HTERT RPE-1 (cell line): ENCODE data around the gene FGF22.
"Not testable (repeated sequence)": the region's sequence is repeated elsewhere in the genome, so short reads cannot be mapped to it uniquely, and the experiment has no call there.

ENCODE experiments used
- in situ Hi-C: fragments of 300-500 bp; cut with MboI; formaldehyde crosslinking; loops from 4 replicates; pipeline ENCODE4 v1.14.3; 2020; ENCODE audit warnings: low sequenced_read_pairs

Gene FGF22

DNA sequence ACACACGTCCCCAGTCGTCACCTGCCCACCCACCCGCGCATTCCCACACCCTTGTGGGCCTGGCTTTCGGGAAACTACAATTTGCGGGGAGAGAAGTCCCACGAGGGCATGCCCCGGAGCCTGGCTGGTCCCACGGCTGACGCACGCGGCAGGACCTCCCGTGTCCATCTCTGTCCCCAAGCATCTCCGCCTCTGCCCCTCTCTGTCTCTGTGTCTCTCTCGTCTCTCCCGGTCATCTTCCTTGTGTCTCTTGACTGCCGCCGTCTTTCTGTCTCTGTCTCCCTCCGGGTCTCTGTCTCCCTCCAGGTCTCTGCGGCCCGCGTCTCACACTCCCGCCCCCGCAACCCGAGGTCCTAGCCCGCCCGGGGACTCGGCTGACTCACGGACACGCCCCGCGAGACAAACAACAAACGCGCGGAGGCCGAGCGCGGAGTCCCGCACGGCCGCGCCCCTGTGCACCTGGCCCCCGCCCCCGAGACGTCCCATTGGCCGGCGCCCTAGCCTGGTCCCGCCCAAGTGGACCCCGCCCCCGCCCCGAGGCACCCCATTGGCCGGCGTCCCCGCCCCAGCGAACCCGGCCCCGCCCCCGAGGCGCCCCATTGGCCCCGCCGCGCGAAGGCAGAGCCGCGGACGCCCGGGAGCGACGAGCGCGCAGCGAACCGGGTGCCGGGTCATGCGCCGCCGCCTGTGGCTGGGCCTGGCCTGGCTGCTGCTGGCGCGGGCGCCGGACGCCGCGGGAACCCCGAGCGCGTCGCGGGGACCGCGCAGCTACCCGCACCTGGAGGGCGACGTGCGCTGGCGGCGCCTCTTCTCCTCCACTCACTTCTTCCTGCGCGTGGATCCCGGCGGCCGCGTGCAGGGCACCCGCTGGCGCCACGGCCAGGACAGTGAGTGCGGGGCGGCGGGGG lies at the start of gene FGF22:
TSS of gene FGF22 (plus strand) at position 627 of the 908 bp plus-strand sequence. CDS start at position 674, 47 bp downstream.
- in situ Hi-C loops, result no loop called here

DNA sequence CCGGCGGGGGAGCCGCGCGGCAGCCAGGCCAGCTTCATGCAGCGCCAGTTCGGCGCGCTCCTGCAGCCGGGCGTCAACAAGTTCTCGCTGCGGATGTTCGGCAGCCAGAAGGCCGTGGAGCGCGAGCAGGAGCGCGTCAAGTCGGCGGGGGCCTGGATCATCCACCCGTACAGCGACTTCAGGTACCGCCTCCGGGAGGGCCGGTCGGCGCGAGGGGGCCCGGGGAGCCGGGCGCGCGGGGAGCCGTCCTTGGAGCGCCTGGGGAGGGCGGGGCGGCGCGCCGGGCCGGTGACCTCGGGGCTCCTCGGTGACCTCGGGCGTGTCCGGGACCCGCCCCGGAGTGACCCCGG lies 49.3 kb upstream of the FGF22 start:
- in situ Hi-C loops, result no loop called here

DNA sequence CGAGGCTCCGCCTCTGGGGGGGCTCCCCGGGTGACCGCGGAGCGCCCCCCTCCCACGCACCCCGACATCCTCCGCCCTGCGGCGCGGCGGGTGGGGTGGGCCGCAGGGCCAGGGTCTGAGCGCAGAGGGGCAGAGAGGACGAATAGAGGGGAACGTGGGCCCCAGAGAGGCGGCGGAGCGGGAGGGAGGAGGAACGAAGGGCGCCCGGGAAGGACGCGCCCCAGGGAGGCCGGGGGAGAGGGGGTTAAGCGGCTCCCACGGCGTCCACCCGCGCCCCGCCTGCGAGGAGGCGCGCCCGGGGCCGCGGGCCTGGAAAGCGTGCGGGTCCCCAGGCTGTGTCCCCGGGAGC lies 49.0 kb upstream of the FGF22 start:
- in situ Hi-C loops, result no loop called here

DNA sequence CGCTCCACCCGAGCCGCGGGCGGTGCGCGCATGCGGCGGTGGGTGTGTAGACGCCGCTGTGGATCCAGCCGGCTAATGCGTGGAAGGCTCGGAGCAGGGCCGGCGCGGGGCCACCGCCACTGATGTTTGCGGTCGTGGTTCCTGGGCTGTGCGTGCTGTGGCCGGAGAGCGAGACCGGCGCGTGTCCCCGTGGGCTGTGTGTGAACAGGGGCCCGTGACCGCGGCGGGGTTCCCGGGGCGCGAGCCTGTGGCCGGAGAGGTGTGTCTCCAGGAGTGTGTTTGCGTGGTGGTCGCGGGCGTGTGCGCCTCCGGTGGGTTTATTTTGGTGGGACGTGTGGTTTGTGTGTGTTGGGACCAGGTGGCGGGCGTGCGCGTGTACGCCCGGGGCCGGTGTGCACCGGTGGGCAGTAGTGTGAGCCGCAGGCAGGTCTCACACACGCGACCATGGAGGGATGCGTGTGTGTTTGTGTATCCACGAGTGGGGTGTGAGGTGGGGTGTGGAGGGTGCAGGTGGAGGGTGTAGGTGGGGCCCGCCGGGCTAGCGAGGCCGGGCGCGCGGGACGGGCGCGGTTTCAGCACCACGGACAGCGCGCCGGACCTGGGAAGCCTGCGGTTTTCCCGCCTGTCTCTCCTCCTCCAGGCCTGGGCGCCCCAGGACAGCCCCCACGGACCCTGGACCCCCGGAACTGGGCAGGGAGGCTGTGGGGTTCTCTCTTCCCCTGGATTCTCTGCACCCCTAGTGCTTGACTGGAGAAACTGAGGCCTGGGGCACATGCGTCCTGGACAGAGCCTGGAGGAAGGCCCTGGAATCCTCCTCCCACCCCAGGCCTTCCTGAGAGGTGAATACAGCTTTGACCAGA lies 48.4 kb upstream of the FGF22 start:
- in situ Hi-C loops, result no loop called here

DNA sequence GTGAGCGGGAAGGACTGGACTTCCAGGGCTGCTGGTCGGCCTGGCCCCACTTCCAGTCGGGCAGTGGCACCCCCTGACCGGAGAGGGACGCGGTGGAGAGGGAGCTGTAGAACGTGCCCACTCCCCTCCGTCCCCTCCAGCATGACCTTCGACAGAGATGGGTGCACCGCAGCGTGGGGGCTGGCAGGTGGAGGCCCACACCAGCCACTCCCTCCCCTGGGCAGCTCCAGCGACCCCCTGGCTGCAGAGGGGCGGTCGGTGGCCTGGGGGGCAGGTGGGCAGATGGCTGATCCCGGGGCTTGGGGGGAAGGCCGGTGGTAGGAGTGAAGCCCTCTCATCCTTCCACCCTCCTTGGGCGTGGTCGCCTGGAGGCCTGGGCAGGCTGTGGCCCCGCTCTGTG lies 47.6 kb upstream of the FGF22 start:
- in situ Hi-C loops, result no loop called here

DNA sequence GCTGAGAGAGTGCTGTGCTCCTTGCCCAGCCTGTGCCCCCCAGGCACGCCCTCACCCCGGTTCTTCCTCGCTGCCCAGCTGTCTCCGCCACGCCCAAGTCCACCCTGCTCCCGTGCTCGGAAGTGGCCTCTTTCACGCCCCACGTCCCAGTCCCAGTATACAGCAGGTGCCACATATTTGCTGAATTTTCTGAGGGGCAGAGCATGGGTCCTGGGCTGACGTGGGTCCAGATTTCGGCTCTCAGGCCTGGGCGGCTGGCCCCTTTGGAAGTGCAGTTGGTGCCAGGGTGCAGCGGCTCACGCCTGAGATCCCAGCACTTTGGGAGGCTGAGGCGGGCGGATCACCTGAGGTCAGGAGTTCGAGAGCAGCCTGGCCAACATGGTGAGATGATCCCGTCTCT lies 46.6 kb upstream of the FGF22 start:
- in situ Hi-C loops, result no loop called here

DNA sequence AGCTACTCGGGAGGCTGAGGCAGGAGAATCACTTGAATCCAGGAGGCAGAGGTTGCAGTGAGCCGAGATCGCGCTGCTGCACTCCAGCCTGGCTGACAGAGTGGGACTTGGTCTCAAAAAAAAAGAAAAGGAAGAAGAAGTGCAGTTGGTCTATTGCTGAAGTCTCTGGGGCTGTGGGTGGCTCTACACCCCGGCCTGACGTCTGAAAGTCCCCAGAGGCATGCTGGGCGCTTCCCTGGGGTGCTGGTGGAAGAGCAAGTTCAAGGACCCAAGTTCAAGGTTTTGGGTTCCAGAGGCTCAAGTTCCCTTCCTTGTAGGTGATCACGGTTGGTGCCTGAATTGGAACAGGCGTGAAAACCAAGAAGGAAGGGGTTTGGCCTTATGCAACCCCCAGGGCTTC lies 46.2 kb upstream of the FGF22 start:
- in situ Hi-C loops, result no loop called here

DNA sequence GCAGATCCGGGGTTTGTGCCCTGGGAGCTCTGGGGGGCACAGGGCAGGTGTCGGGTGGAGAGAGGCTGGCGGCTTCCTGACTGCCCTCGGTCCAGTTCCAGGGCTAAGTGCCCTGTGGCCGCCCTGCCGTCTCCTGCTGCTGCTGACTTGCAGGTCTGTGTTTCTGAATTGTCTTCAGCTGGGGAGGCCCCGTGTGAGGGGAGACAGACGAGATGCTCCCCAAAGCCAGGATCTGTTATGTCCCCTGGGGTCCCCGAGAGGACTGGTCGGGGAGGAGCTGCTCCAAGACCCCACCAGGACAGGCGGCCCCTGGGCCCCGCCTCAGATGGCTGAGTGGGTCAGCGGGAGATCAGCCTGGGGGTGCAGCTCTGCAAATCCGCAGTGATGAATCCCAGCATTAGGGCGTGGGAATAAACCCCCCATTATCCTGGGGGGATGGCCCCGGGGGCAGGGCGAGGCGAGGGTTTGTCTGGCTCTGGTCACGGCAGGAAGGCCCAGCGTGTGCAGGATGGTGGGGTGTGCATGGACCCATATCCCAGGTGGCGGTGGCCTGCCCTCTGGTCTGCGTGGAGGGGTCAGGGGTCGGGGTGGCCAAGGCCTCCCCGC lies 45.3 kb upstream of the FGF22 start:
- in situ Hi-C loops, result no loop called here

DNA sequence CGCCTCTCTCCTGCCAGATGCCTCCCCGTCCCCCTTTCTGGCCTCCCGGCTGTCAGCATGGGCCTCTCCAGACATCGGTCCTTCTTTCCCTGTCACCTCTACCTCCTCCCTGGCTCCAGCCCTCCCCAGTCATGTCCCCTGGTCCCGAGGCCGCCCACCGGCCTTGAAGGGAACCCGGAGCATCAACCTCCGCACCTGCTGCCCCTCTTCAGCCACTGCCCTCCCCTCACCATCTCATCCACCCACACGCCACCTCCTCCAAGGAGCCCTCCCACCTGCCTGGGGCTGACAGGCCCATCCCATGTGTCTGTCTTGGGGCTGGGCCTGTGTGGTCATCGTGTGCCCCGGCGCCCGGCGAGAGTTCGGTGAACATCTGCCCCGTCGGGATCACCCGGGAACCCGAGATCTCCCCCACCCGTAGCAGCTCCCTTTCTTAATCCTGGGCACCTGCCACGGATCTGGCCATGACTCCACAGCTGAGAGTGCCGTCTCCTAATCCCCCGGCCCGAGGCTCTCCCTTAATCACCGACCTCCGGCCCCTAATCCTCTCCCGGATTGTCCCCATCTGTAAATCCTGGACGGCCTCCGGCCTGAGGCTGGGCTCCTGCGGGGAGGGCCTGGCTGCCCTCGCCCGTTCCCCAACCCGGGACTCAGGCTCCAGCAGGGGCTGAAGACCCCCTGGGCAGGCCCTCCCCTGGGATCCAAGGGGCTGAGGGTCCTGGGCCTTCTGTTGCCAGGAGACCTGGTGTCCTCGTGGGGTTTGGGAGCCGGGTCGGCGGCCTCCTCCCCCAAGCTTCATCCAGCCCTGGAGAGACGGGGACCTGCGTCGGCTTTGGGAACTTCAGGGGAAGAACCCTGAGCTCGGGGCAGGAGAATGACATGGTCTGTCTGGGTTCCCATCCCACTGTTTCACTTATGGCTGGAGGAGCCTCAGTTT lies 44.1 kb upstream of the FGF22 start:
- in situ Hi-C loops, result no loop called here

DNA sequence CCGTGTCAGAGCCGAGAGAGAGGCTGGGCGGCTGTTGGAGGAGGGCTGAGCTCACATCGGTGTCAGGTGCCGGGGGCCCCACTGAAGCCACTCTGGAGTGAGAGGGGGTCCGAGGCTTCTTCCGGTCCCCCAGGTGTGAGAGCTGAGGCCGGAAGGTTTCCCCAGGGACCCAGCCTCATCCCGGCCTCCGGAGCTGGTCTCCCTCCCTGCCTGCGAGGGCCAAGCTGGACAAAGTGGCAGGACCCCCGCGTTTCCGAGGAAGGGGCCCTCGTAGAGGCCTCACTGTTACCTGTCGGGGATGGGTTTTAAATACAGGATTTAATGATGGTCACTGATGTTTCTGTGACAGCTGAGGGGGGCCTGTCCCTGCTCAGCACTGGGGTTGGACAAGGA lies 43.4 kb upstream of the FGF22 start:
- in situ Hi-C loops, result no loop called here

DNA sequence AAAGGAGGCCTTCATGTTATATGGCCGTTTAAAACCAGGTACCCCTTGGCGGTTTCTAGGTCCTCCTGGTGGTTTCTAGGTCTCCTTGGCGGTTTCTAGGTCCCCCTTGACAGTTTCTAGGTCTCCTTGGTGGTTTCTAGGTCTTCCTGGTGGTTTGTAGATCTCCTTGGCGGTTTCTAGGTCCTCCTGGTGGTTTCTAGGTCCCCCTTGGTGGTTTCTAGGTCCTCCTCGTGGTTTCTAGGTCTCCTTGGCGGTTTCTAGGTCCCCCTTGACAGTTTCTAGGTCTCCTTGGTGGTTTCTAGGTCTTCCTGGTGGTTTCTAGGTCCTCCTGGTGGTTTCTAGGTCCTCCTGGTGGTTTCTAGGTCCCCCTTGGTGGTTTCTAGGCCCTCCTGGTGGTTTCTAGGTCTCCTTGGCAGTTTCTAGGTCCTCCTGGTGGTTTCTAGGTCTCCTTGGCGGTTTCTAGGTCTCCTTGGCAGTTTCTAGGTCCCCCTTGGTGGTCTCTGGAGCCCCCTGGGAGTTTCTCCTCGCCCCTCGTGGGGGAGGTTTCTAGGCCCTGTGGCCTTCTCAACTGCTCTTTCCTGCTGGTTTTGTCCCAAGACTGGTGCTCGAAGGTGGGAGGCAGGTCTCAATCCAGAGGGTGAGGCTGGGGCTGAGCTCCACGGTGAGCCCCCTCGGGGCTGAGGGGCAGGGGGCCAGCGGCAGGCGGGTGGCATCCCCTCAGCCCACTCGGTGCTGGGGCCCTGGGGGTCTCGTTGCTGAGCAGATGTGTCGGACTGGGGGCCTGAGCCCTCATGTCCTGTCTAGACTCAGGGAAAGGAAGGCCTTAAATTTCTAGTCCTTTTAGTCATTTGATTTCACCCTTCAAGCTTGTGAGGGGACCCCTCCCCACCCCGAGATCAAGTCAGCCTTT lies 42.0 kb upstream of the FGF22 start:
- in situ Hi-C loops, result no loop called here

DNA sequence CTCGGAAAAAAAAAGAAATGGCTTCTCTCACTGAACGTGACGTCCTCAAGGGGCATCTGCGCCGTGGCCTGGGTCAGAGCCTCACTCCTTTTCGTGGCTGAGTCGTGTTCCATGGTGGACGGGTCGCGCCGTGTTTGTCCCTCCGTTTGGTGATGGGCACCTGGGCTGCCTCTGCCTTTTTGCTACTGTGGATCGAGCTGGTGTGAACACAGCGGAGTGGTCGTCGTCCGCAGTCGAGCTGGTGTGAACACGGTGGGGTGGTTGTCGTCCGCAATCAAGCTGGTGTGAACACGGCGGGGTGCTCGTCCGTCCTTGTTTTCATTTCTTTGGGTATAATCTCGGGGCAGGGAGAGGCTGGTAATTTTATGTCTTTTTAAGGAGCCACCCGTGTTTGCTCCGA lies 38.4 kb upstream of the FGF22 start:
- in situ Hi-C loops, result no loop called here

DNA sequence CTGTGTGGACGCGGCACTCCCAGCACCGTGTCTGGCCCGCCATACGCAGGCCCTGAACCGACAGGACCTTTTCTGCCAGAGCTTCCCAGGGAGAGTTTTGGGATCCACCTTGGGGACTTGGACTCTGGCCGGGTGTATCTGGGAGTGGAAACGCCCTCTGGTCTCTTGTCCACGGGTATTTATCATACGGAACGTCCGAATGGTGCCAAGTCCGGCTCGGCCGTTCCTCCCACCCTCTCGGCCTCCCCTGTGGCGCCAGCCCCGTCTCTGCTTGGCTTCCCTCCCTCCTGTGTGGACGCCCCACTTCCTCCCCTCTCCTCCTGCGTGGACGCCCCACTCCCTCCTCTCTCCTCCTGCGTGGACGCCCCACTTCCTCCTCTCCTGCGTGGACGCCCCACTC lies 37.9 kb upstream of the FGF22 start:
- in situ Hi-C loops, result no loop called here

DNA sequence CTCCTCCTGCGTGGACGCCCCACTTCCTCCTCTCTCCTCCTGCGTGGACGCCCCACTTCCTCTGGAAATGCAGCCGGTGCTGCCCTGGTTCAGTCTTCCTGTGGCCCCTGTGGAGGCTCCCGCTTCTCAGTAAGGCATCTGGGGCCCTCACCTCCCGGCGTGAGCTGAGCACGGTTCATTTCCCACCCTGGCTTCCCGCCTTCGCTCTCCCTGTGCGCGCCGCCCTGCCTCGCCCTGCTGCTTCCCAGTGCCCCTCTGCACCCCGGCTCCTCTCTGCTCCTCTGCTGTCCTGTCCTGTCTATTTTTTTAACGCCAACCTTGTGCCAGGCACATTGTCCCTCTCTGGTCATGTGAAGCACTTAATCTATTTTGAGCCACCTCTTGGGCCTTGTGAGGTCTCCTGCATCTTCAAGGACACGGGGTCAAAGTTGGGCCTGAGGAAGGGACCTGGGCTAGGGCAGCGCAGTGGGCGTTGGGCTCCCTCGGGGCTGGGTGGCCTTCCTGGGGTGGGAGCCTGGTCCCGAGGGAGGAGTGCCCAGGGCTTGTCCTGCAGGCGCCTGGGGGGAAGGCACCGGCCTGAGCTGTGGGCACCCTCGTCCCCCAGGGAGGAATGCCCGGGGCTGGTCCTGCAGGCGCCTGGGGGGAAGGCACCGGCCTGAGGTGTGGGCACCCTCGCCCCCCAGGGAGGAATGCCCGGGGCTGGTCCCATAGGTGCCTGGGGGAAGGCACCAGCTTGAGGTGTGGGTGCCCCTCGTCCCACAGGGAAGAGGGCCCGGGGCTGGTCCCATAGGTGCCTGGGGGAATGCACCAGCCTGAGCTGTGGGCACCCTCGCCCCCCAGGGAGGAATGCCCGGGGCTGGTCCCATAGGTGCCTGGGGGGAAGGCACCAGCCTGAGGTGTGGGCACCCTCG lies 37.0 kb upstream of the FGF22 start:
- in situ Hi-C loops, result no loop called here

DNA sequence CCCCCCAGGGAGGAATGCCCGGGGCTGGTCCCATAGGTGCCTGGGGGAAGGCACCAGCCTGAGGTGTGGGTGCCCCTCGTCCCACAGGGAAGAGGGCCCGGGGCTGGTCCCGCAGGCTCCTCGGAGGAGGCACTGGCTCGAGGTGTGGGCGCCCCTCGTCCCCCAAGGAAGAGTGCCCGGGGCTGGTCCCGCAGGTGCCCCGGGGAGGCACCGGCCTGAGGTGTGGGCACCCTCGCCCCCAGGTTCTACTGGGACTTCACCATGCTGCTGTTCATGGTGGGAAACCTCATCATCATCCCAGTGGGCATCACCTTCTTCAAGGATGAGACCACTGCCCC lies 36.4 kb upstream of the FGF22 start:
- in situ Hi-C loops, result not testable (repeated sequence)

DNA sequence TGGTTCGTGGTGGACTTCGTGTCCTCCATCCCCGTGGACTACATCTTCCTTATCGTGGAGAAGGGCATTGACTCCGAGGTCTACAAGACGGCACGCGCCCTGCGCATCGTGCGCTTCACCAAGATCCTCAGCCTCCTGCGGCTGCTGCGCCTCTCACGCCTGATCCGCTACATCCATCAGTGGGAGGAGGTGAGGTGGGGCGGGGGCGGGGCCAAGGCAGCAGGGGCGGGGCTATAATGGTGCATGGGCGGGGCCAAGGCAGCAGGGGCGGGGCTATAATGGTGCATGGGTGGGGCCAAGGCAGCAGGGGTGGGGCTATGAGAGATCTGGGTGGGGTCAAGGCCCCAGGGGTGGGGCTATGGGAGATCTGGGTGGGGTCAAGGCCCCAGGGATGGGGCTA lies 35.9 kb upstream of the FGF22 start:
- in situ Hi-C loops, result not testable (repeated sequence)

DNA sequence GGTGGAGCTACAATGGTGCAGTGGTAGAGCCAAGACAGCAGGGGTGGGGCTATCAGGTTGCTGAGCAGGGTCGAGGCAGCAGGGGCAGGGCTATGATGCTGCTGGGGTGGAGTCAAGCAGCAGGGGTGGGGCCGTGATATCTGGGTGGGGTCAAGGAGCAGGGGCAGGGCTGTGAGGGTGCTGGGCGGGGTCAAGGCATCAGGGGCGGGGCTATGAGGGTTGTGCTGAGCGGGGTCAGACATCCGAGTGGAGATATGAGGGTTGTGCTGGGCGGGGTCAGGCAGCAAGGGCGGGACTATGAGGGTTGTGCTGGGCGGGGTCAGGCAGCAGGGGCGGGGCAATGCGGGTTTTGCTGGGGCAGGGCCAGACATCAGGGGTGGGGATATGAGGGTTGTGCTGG lies 35.3 kb upstream of the FGF22 start:
- in situ Hi-C loops, result no loop called here

DNA sequence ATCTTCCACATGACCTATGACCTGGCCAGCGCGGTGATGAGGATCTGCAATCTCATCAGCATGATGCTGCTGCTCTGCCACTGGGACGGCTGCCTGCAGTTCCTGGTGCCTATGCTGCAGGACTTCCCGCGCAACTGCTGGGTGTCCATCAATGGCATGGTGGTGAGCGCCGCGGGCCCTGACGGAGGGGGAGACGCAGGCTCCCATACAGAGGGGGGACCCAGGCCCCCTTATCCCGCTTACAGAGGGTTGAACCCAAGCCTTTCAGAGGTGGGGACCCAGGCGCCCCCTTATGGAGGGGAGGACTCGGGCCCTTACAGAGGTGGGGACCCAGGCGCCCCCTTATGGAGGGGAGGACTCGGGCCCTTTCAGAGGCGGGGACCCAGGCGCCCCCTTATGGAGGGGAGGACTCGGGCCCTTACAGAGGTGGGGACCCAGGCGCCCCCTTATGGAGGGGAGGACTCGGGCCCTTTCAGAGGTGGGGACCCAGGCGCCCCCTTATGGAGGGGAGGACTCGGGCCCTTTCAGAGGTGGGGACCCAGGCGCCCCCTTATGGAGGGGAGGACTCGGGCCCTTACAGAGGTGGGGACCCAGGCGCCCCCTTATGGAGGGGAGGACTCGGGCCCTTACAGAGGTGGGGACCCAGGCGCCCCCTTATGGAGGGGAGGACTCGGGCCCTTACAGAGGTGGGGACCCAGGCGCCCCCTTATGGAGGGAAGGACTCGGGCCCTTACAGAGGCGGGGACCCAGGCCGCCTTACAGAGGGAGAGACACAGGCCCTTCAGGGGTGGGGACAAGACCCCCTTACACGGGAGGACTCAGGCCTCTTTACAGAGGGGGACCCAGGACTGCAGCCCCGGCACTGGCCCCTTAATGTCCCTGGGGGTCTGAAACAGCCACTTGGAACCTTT lies 34.4 kb upstream of the FGF22 start:
- in situ Hi-C loops, result not testable (repeated sequence)
